HCT116 (cell line): ENCODE measurements around the gene MKRN1.

Experiments
- CBX3 ChIP-seq: IDR thresholded peaks from 2 replicates; pipeline ENCODE4 v1.6.1; 2012; ENCODE audit warnings: low read depth
- EGR1 ChIP-seq: IDR thresholded peaks from 2 replicates; pipeline ENCODE4 v1.6.1; 2012; ENCODE audit warnings: low read depth
- EZH2phosphoT487 ChIP-seq: fragments of 200-600 bp; IDR thresholded peaks from 2 replicates; pipeline ENCODE4 v1.6.1; 2018; ENCODE audit warnings: antibody characterized with exemption, borderline replicate concordance
- POLR2A ChIP-seq: IDR thresholded peaks from 2 replicates; pipeline ENCODE4 v1.7.0; 2011; ENCODE audit warnings: borderline replicate concordance; ENCODE audit not compliant: insufficient read depth, insufficient read length; ENCODE audit errors: extremely low read depth
- POLR2AphosphoS5 ChIP-seq: IDR thresholded peaks from 2 replicates; pipeline ENCODE4 v1.6.1; 2011; ENCODE audit warnings: mild to moderate bottlenecking, low read depth, low read length, moderate library complexity
- YY1 ChIP-seq: IDR thresholded peaks from 2 replicates; pipeline ENCODE4 v1.6.1; 2011; ENCODE audit warnings: low read length, low read depth, moderate library complexity, mild to moderate bottlenecking; ENCODE audit not compliant: insufficient replicate concordance; ENCODE audit errors: extremely low read depth
- TF ChIP-seq, protein P1 (sequence below): IDR thresholded peaks from 2 replicates; pipeline ENCODE4 v1.6.1; 2012
- TF ChIP-seq, protein P2 (sequence below), 3 experiments: fragments of 200-600 bp in 1 of 3; sonication (generic) in 1 of 3; IDR thresholded peaks in 2 of 3; conservative IDR thresholded peaks in 1 of 3; 2 replicates each; pipeline ENCODE4 v1.5.1; 2012 to 2017; ENCODE audit warnings: low read depth in 2 of 3, low read length in 2 of 3, antibody characterized with exemption in 1 of 3, borderline replicate concordance in 1 of 3, control low read depth in 1 of 3, mild to moderate bottlenecking in 1 of 3, mixed read lengths in 1 of 3, mixed run types in 1 of 3, moderate library complexity in 1 of 3; ENCODE audit not compliant: insufficient read depth in 1 of 3
- TF ChIP-seq, protein P3 (sequence below): IDR thresholded peaks from 2 replicates; pipeline ENCODE4 v1.6.1; 2011; ENCODE audit warnings: mild to moderate bottlenecking, low read length, moderate library complexity; ENCODE audit not compliant: insufficient replicate concordance; ENCODE audit errors: extremely low read depth

DNA sequence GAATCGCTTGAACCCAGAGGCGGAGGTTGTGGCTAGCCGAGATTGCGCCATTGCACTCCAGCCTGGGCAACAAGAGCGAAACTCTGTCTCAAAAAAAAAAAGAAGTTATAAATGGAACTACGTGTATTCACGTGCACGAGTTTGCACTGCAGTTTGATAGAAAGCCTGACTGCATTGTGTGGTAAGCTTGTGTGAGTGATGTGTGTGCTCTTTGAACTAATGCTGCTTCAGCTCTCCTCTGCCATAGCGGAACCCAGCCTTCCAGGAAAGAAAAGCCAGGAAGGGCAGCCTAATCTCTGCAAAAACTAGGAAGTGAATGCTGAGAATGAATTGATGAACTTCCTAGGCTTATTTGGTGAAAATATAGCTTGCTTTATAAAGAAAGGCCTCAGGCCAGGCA lies 15.6 kb upstream of the MKRN1 start:
- no peak for TF ChIP-seq POLR2AphosphoS5
- TF ChIP-seq YY1 = no peak
- TF ChIP-seq EZH2phosphoT487 = no peak
- TF ChIP-seq, protein P1, sequence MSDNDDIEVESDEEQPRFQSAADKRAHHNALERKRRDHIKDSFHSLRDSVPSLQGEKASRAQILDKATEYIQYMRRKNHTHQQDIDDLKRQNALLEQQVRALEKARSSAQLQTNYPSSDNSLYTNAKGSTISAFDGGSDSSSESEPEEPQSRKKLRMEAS = no peak
- TF ChIP-seq, protein P2, sequence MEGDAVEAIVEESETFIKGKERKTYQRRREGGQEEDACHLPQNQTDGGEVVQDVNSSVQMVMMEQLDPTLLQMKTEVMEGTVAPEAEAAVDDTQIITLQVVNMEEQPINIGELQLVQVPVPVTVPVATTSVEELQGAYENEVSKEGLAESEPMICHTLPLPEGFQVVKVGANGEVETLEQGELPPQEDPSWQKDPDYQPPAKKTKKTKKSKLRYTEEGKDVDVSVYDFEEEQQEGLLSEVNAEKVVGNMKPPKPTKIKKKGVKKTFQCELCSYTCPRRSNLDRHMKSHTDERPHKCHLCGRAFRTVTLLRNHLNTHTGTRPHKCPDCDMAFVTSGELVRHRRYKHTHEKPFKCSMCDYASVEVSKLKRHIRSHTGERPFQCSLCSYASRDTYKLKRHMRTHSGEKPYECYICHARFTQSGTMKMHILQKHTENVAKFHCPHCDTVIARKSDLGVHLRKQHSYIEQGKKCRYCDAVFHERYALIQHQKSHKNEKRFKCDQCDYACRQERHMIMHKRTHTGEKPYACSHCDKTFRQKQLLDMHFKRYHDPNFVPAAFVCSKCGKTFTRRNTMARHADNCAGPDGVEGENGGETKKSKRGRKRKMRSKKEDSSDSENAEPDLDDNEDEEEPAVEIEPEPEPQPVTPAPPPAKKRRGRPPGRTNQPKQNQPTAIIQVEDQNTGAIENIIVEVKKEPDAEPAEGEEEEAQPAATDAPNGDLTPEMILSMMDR (IDR thresholded peaks at IDR 0.05 in 2 of 3, conservative IDR thresholded peaks at IDR 0.05 in 1 of 3; ENCODE audit: borderline replicate concordance in 1 of 3, insufficient read depth in 1 of 3, low read depth in 2 of 3, low read length in 2 of 3) = no peak
- TF ChIP-seq, protein P3, sequence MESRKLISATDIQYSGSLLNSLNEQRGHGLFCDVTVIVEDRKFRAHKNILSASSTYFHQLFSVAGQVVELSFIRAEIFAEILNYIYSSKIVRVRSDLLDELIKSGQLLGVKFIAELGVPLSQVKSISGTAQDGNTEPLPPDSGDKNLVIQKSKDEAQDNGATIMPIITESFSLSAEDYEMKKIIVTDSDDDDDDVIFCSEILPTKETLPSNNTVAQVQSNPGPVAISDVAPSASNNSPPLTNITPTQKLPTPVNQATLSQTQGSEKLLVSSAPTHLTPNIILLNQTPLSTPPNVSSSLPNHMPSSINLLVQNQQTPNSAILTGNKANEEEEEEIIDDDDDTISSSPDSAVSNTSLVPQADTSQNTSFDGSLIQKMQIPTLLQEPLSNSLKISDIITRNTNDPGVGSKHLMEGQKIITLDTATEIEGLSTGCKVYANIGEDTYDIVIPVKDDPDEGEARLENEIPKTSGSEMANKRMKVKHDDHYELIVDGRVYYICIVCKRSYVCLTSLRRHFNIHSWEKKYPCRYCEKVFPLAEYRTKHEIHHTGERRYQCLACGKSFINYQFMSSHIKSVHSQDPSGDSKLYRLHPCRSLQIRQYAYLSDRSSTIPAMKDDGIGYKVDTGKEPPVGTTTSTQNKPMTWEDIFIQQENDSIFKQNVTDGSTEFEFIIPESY = no peak
- TF ChIP-seq EGR1 = no peak
- no peak for TF ChIP-seq POLR2A
- TF ChIP-seq CBX3 = no peak
